Parathyroid adenoma (tissue), 2 donors: ENCODE measurements around the gene HDAC9.
A peak's percentile ranks its signal among the peaks of the same experiment; 100 is the strongest.

Experiments
- H2AFZ ChIP-seq: fragments of 300-600 bp; sonication (generic); one replicate; pipeline ENCODE4 v1.7.0; 2017; ENCODE audit warnings: antibody characterized with exemption, mild to moderate bottlenecking
- H3K27ac ChIP-seq: fragments of 300-600 bp; sonication (generic); one replicate; pipeline ENCODE4 v1.7.0; 2017
- H3K27me3 ChIP-seq: fragments of 300-600 bp; sonication (generic); one replicate; pipeline ENCODE4 v1.7.0; 2017; ENCODE audit warnings: low read length; ENCODE audit not compliant: control insufficient read depth, insufficient read depth
- H3K36me3 ChIP-seq: fragments of 300-600 bp; sonication (generic); one replicate; pipeline ENCODE4 v1.7.0; 2017; ENCODE audit warnings: low read length; ENCODE audit not compliant: control insufficient read depth, insufficient read depth
- H3K4me1 ChIP-seq: fragments of 300-600 bp; sonication (generic); one replicate; pipeline ENCODE4 v1.7.0; 2017; ENCODE audit warnings: control low read depth
- H3K4me2 ChIP-seq: fragments of 300-600 bp; sonication (generic); one replicate; pipeline ENCODE4 v1.7.0; 2017; ENCODE audit warnings: low read length
- H3K4me3 ChIP-seq: fragments of 300-600 bp; sonication (generic); one replicate; pipeline ENCODE4 v1.7.0; 2017; ENCODE audit warnings: low read depth, low read length
- H3K79me2 ChIP-seq: fragments of 300-600 bp; sonication (generic); one replicate; pipeline ENCODE4 v1.7.0; 2017; ENCODE audit warnings: control low read depth
- H3K9ac ChIP-seq: fragments of 300-600 bp; sonication (generic); one replicate; pipeline ENCODE4 v1.7.0; 2017; ENCODE audit warnings: mild to moderate bottlenecking
- H3K9me3 ChIP-seq: fragments of 300-600 bp; sonication (generic); one replicate; pipeline ENCODE4 v1.7.0; 2017; ENCODE audit warnings: low read length; ENCODE audit not compliant: control insufficient read depth
- CTCF ChIP-seq: fragments of 300-600 bp; sonication (generic); IDR thresholded peaks from one replicate; pipeline ENCODE4 v1.7.0; 2017; ENCODE audit warnings: antibody characterized with exemption, mild to moderate bottlenecking
- donor health status: primary hyperparathyroidism.

Gene HDAC9

GRCh38 chr7:18656362-18656761 is 160.8 kb downstream of the HDAC9 start:
- H2AFZ ChIP-seq, result no peak overlapping the region
- no peak overlapping the region for H3K4me3 ChIP-seq
- no peaks in the 10 kb centered on the region for H3K36me3 ChIP-seq
- H3K27me3 ChIP-seq, result no peaks in the 10 kb centered on the region
- H3K4me2 ChIP-seq, result no peak overlapping the region
- H3K9me3 ChIP-seq, result no peaks in the 10 kb centered on the region
- H3K27ac ChIP-seq, result no peak overlapping the region
- no peak overlapping the region for H3K9ac ChIP-seq
- no peaks in the 10 kb centered on the region for H3K4me1 ChIP-seq
- H3K79me2 ChIP-seq, result no peaks in the 10 kb centered on the region
- no peak for TF ChIP-seq CTCF

GRCh38 chr7:18659746-18660145 is 164.2 kb downstream of the HDAC9 start:
- Histone ChIP-seq H3K9me3 (no peaks in the 10 kb centered on the region), H3K4me3 (no peak overlapping the region), H3K79me2 (no peaks in the 10 kb centered on the region), H3K4me2 (no peak overlapping the region), H3K4me1 (no peaks in the 10 kb centered on the region), H3K36me3 (no peaks in the 10 kb centered on the region), H3K27ac (no peak overlapping the region), H3K27me3 (no peaks in the 10 kb centered on the region), H2AFZ (no peak overlapping the region), H3K9ac (no peak overlapping the region)
- TF ChIP-seq CTCF, result no peak

- Histone ChIP-seq H3K9ac (no peak overlapping the region), H3K79me2 (no peaks in the 10 kb centered on the region), H3K4me3 (no peak overlapping the region), H3K4me1 (no peaks in the 10 kb centered on the region), H3K9me3 (no peaks in the 10 kb centered on the region), H3K27me3 (no peaks in the 10 kb centered on the region), H3K4me2 (no peak overlapping the region), H3K27ac (no peak overlapping the region), H3K36me3 (no peaks in the 10 kb centered on the region), H2AFZ (no peak overlapping the region)
- TF ChIP-seq CTCF, result no peak
These were observed 167.8 kb downstream of the HDAC9 start for GRCh38 chr7:18663321-18663720.

GRCh38 chr7:18666107-18666728 is 170.7 kb downstream of the HDAC9 start:
- Histone ChIP-seq H3K27ac (no peak overlapping the region), H3K36me3 (no peaks in the 10 kb centered on the region), H2AFZ (peak overlapping the region; percentile 33), H3K9me3 (no peaks in the 10 kb centered on the region), H3K9ac (no peak overlapping the region), H3K79me2 (no peaks in the 10 kb centered on the region), H3K4me1 (no peaks in the 10 kb centered on the region), H3K4me3 (no peak overlapping the region), H3K27me3 (no peaks in the 10 kb centered on the region), H3K4me2 (no peak overlapping the region)
- TF ChIP-seq CTCF, result peak; percentile 96

GRCh38 chr7:18667466-18667865 is 171.9 kb downstream of the HDAC9 start:
- H3K4me3 ChIP-seq, result no peak overlapping the region
- no peaks in the 10 kb centered on the region for H3K36me3 ChIP-seq
- H3K79me2 ChIP-seq, result no peaks in the 10 kb centered on the region
- H3K27me3 ChIP-seq, result no peaks in the 10 kb centered on the region
- no peak overlapping the region for H3K9ac ChIP-seq
- no peaks in the 10 kb centered on the region for H3K4me1 ChIP-seq
- no peak overlapping the region for H2AFZ ChIP-seq
- TF ChIP-seq CTCF, result no peak
- H3K4me2 ChIP-seq, result no peak overlapping the region
- no peak overlapping the region for H3K27ac ChIP-seq
- H3K9me3 ChIP-seq, result no peaks in the 10 kb centered on the region
